ENCODE data around the gene NR2F1-AS1. TPM values are rescaled to one million over a fixed set of nuclear protein-coding genes. Genes with fewer than 3 reads are reported as not detected.

Gene NR2F1-AS1
- total RNA-seq, 2 experiments from 2014 or later: not detected

DNA sequence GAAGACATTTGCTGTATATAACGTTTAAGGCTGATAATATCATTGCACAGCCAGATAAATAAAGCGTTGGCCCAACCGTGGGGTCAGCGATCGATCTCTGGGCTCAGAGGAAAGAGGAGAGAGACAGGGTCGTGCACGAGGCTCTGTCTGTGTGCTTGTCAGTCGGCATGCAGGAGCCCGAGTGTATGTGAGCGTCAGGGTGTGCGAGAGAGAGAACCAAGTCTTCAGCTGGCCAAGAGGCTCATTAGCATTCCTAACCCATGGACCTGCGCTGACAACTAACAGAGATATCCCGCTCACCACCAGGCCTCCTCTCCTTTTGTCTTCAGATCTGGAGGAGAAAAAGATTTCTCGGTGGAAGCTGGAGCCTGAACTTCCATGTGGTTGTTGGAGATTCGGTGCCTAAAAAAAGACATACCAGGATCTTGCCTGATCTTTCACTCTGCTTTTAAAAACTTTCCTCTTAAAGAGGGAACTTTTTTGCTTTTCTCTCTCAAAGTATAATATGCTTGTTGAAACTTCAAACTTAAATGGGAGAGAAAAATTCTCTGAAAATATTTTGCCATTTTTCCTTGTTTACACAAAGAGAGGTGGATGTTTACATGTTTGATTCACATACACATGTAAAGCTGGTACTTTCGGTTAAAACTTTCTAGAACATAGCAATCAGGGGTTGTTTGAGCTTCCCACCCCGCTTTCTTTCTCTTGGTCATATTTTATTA, 18.5 kb upstream of the NR2F1-AS1 start:
- no peaks in the 10 kb centered on the region for H3K9me2 ChIP-seq (ENCODE audit: insufficient read depth, low read length)

DNA sequence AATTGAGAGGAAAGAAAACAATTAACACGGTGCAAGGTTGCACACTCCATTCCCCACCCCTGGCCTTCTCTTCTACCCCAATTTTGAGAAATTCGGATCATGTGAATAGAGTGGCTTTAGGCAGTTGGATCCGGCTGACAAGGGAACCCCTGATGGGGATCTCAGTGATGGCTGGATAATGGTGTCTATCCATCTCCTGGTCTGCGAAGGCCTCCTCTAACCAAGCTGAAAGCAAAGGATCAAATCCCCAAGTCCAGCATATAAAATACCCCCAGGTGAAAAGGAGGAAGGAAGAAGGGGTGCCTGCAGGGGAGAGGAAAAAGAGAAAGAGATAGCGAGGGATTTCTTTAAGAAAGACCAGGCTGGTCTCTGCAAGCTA, 18.0 kb upstream of the NR2F1-AS1 start:
- Histone ChIP-seq H4K20me1 (ENCODE audit: insufficient read depth, low read length) (no peaks in the 10 kb centered on the region), H3K36me3 (ENCODE audit: insufficient read depth, low read length) (no peaks in the 10 kb centered on the region), H3K4me1 (ENCODE audit: insufficient read depth, low read length, poor library complexity, severe bottlenecking) (no peaks in the 10 kb centered on the region), H3K27ac (ENCODE audit: low read depth, low read length, poor library complexity, severe bottlenecking) (no peak overlapping the region), H3K9me3 (ENCODE audit: low read length) (no peaks in the 10 kb centered on the region), H3K9me2 (ENCODE audit: insufficient read depth, low read length) (no peaks in the 10 kb centered on the region), H3K4me2 (ENCODE audit: low read length) (no peak overlapping the region), H3K4me3 (ENCODE audit: low read depth, low read length, poor library complexity, severe bottlenecking) (no peak overlapping the region), H2AFZ (ENCODE audit: low read length) (no peak overlapping the region), H3K79me2 (ENCODE audit: insufficient read depth, low read depth, low read length) (no peaks in the 10 kb centered on the region)
- no TSS peak for BruUV-seq (replicated peaks)
- CTCF ChIA-PET (ENCODE audit: unreplicated experiment): no interaction called here
- POLR2A ChIA-PET: no interaction called here
- no peak for DNase-seq (ENCODE audit: low spot score)
- TF ChIP-seq, protein P1, sequence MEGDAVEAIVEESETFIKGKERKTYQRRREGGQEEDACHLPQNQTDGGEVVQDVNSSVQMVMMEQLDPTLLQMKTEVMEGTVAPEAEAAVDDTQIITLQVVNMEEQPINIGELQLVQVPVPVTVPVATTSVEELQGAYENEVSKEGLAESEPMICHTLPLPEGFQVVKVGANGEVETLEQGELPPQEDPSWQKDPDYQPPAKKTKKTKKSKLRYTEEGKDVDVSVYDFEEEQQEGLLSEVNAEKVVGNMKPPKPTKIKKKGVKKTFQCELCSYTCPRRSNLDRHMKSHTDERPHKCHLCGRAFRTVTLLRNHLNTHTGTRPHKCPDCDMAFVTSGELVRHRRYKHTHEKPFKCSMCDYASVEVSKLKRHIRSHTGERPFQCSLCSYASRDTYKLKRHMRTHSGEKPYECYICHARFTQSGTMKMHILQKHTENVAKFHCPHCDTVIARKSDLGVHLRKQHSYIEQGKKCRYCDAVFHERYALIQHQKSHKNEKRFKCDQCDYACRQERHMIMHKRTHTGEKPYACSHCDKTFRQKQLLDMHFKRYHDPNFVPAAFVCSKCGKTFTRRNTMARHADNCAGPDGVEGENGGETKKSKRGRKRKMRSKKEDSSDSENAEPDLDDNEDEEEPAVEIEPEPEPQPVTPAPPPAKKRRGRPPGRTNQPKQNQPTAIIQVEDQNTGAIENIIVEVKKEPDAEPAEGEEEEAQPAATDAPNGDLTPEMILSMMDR (conservative IDR thresholded peaks at IDR 0.05; ENCODE audit: low read length): no peak
- TF ChIP-seq EZH2phosphoT487 (IDR thresholded peaks at IDR 0.05; ENCODE audit: borderline replicate concordance, low read depth, low read length): no peak
- intact Hi-C loops (cut with micrococcal nuclease; ENCODE audit: unreplicated experiment): no loop called here

More for the DNA sequence above, 18.5 kb upstream of the NR2F1-AS1 start:
- intact Hi-C loops (cut with micrococcal nuclease; ENCODE audit: unreplicated experiment): no loop called here
- Histone ChIP-seq H3K79me2 (ENCODE audit: insufficient read depth, low read depth, low read length) (no peaks in the 10 kb centered on the region), H3K36me3 (ENCODE audit: insufficient read depth, low read length) (no peaks in the 10 kb centered on the region), H3K4me3 (ENCODE audit: low read depth, low read length, poor library complexity, severe bottlenecking) (no peak overlapping the region), H4K20me1 (ENCODE audit: insufficient read depth, low read length) (no peaks in the 10 kb centered on the region), H3K9me3 (ENCODE audit: low read length) (no peaks in the 10 kb centered on the region), H3K4me1 (ENCODE audit: insufficient read depth, low read length, poor library complexity, severe bottlenecking) (no peaks in the 10 kb centered on the region), H3K27ac (ENCODE audit: low read depth, low read length, poor library complexity, severe bottlenecking) (no peak overlapping the region), H3K4me2 (ENCODE audit: low read length) (no peak overlapping the region), H2AFZ (ENCODE audit: low read length) (no peak overlapping the region)
- no peak for TF ChIP-seq EZH2phosphoT487 (IDR thresholded peaks at IDR 0.05; ENCODE audit: borderline replicate concordance, low read depth, low read length)
- TF ChIP-seq, protein P1 (conservative IDR thresholded peaks at IDR 0.05; ENCODE audit: low read length): no peak
- CTCF ChIA-PET (ENCODE audit: unreplicated experiment): no interaction called here
- DNase-seq (ENCODE audit: low spot score): no peak
- no TSS peak for BruUV-seq (replicated peaks)
- POLR2A ChIA-PET: no interaction called here

Measured in OCI-LY7 (cell line).